Measurements from ENCODE around the gene PRELP. TPM values are rescaled to one million over a fixed set of nuclear protein-coding genes. Genes with fewer than 3 reads are reported as not detected.

PRELP gene
- total RNA-seq, 4 donors from 2014 or later: 15.4 to 35.2 (median 23.3) TPM

GRCh38 chr1:203519896-203520295, 44.3 kb downstream of the PRELP start:
- 92% methylated on average over 6 of the region's 6 CpGs; no CpG with 5 or more reads in 1 of the 2 donors for WGBS, 2 donors (ENCODE audit: low coverage in 1 of 2)
- H3K4me3 ChIP-seq: no peak overlapping the region
- no peaks in the 10 kb centered on the region for H3K27me3 ChIP-seq
- H3K36me3 ChIP-seq: no peaks in the 10 kb centered on the region
- H3K9me3 ChIP-seq: no peaks in the 10 kb centered on the region
- intact Hi-C loops (cut with DNase I; ENCODE audit: low total_unique reads): no loop called here
- no peak for DNase-seq
- in situ Hi-C loops (cut with MboI; ENCODE audit: low pct_ligation_motif_present in 1 of 4, low pct_unique_long_range_greater_than_20kb in 1 of 4, low sequenced_read_pairs in 3 of 4): no loop called here
- H3K4me1 ChIP-seq: peaks cover 0 to 13% (median 6%) of the 10 kb centered on the region in 4 donors
- no peak overlapping the region for H3K27ac ChIP-seq
- TF ChIP-seq POLR2A (IDR thresholded peaks at IDR 0.05): no peak
- TF ChIP-seq EP300 (IDR thresholded peaks at IDR 0.05; ENCODE audit: low read depth): no peak
- no peak for TF ChIP-seq POLR2AphosphoS5 (IDR thresholded peaks at IDR 0.05)
- no peak for TF ChIP-seq CTCF (IDR thresholded peaks at IDR 0.05)

GRCh38 chr1:203520315-203520714, 44.7 kb downstream of the PRELP start:
- no peak overlapping the region for H3K27ac ChIP-seq
- intact Hi-C loops (cut with DNase I; ENCODE audit: low total_unique reads): no loop called here
- no peaks in the 10 kb centered on the region for H3K27me3 ChIP-seq
- in situ Hi-C loops (cut with MboI; ENCODE audit: low pct_ligation_motif_present in 1 of 4, low pct_unique_long_range_greater_than_20kb in 1 of 4, low sequenced_read_pairs in 3 of 4): no loop called here
- H3K4me3 ChIP-seq: no peak overlapping the region
- DNase-seq: no peak
- TF ChIP-seq CTCF (IDR thresholded peaks at IDR 0.05): no peak
- TF ChIP-seq POLR2AphosphoS5 (IDR thresholded peaks at IDR 0.05): no peak
- TF ChIP-seq EP300 (IDR thresholded peaks at IDR 0.05; ENCODE audit: low read depth): no peak
- TF ChIP-seq POLR2A (IDR thresholded peaks at IDR 0.05): no peak
- H3K36me3 ChIP-seq: no peaks in the 10 kb centered on the region
- peaks cover 0 to 13% (median 6%) of the 10 kb centered on the region in 4 donors for H3K4me1 ChIP-seq
- WGBS, 2 donors (ENCODE audit: low coverage in 1 of 2): 40 to 67% methylated on average over 3 to 5 of the region's 5 CpGs
- no peaks in the 10 kb centered on the region for H3K9me3 ChIP-seq

- no peak for DNase-seq
- no peaks in the 10 kb centered on the region for H3K9me3 ChIP-seq
- 61 to 68% methylated on average over 3 to 10 of the region's 10 CpGs for WGBS, 2 donors (ENCODE audit: low coverage in 1 of 2)
- no peak overlapping the region for H3K27ac ChIP-seq
- no peak overlapping the region for H3K4me3 ChIP-seq
- intact Hi-C loops (cut with DNase I; ENCODE audit: low total_unique reads): no loop called here
- in situ Hi-C loops (cut with MboI; ENCODE audit: low pct_ligation_motif_present in 1 of 4, low pct_unique_long_range_greater_than_20kb in 1 of 4, low sequenced_read_pairs in 3 of 4): no loop called here
- no peaks in the 10 kb centered on the region for H3K27me3 ChIP-seq
- H3K36me3 ChIP-seq: no peaks in the 10 kb centered on the region
- no peak for TF ChIP-seq CTCF (IDR thresholded peaks at IDR 0.05)
- TF ChIP-seq POLR2A (IDR thresholded peaks at IDR 0.05): no peak
- no peak for TF ChIP-seq POLR2AphosphoS5 (IDR thresholded peaks at IDR 0.05)
- H3K4me1 ChIP-seq: peaks cover 0 to 16% (median 6%) of the 10 kb centered on the region in 4 donors
Measured at GRCh38 chr1:203521074-203521794, 45.6 kb downstream of the PRELP start.

GRCh38 chr1:203521812-203522211, 46.2 kb downstream of the PRELP start:
- in situ Hi-C loops (cut with MboI; ENCODE audit: low pct_ligation_motif_present in 1 of 4, low pct_unique_long_range_greater_than_20kb in 1 of 4, low sequenced_read_pairs in 3 of 4): no loop called here
- no peak for TF ChIP-seq CTCF (IDR thresholded peaks at IDR 0.05)
- intact Hi-C loops (cut with DNase I; ENCODE audit: low total_unique reads): no loop called here
- Histone ChIP-seq H3K27ac (no peak overlapping the region), H3K9me3 (no peaks in the 10 kb centered on the region), H3K4me1 (peaks cover 0 to 18% (median 9%) of the 10 kb centered on the region in 4 donors), H3K4me3 (no peak overlapping the region), H3K36me3 (no peaks in the 10 kb centered on the region), H3K27me3 (no peaks in the 10 kb centered on the region)
- WGBS, 2 donors (ENCODE audit: low coverage in 1 of 2): 81% methylated on average over 5 of the region's 5 CpGs; no CpG with 5 or more reads in 1 of the 2 donors
- DNase-seq: no peak

Measured in transverse colon (tissue), 4 donors.